GM21367 (cell line): Measurements from ENCODE around the gene SLC9A6.

ENCODE experiments used
- ATAC-seq: cut with Tn5 transposase; IDR thresholded peaks from one replicate; pipeline ENCODE4 v1.9.1; 2021; ENCODE audit not compliant: unreplicated experiment

SLC9A6 gene

GRCh38 chrX:135985157-135985972 is at the start of gene SLC9A6:
TSS of gene SLC9A6 (plus strand) at chrX:135985435. CDS start at chrX:135985659, 224 bp downstream.
- peak; percentile 91 for ATAC-seq

GRCh38 chrX:135944486-135944885 is 40.7 kb upstream of the SLC9A6 start:
- no peak for ATAC-seq

GRCh38 chrX:135951291-135951690 is 33.9 kb upstream of the SLC9A6 start:
- no peak for ATAC-seq

- ATAC-seq: peak; percentile 31
Observed at GRCh38 chrX:135973025-135973547, 12.1 kb upstream of the SLC9A6 start.

GRCh38 chrX:135973548-135974278 is 11.5 kb upstream of the SLC9A6 start, which contains the start of gene MMGT1:
TSS of gene MMGT1 (minus strand) at chrX:135973988. CDS start at chrX:135973675, 313 bp downstream.
- ATAC-seq: peak; percentile 71

- no peak for ATAC-seq
Observed at GRCh38 chrX:135974279-135974856, 10.9 kb upstream of the SLC9A6 start.

- no peak for ATAC-seq
Observed at GRCh38 chrX:135975421-135975820, 9.8 kb upstream of the SLC9A6 start.

GRCh38 chrX:135977611-135978010 is 7.6 kb upstream of the SLC9A6 start:
- no peak for ATAC-seq

- ATAC-seq: no peak
Observed at GRCh38 chrX:135981010-135981409, 4.2 kb upstream of the SLC9A6 start.

- ATAC-seq: no peak
Observed at GRCh38 chrX:135981668-135982067, 3.6 kb upstream of the SLC9A6 start.

GRCh38 chrX:135982860-135983259 is 2.4 kb upstream of the SLC9A6 start:
- ATAC-seq: no peak

- no peak for ATAC-seq
Observed at GRCh38 chrX:135984256-135984655, 979 bp upstream of the SLC9A6 start.

- no peak for ATAC-seq
Observed at GRCh38 chrX:135984791-135985156, 461 bp upstream of the SLC9A6 start.

GRCh38 chrX:135985973-135986310 is 707 bp downstream of the SLC9A6 start:
- no peak for ATAC-seq

GRCh38 chrX:135988245-135988644 is 3.0 kb downstream of the SLC9A6 start:
- no peak for ATAC-seq

- ATAC-seq: no peak
Observed at GRCh38 chrX:136015016-136015415, 29.8 kb downstream of the SLC9A6 start.

- no peak for ATAC-seq
Observed at GRCh38 chrX:136016881-136017280, 31.6 kb downstream of the SLC9A6 start.

GRCh38 chrX:136019226-136019625 is 34.0 kb downstream of the SLC9A6 start:
- ATAC-seq: no peak

- ATAC-seq: no peak
Observed at GRCh38 chrX:136021160-136021559, 35.9 kb downstream of the SLC9A6 start.

- ATAC-seq: no peak
Observed at GRCh38 chrX:136021903-136022302, 36.7 kb downstream of the SLC9A6 start.

GRCh38 chrX:136025091-136025490 is 39.9 kb downstream of the SLC9A6 start:
- no peak for ATAC-seq
